ENCODE results near the gene DDX11.
"Not testable (repeated sequence)": the region's sequence is repeated elsewhere in the genome, so short reads cannot be mapped to it uniquely, and the experiment has no call there.

The DDX11 gene

GRCh38 chr12:31124158-31124557 is 50.5 kb downstream of the DDX11 start:
- DNase-seq (ENCODE audit: low read depth), result not testable (repeated sequence)

GRCh38 chr12:31125171-31125570 is 51.5 kb downstream of the DDX11 start:
- not testable (repeated sequence) for DNase-seq (ENCODE audit: low read depth)

GRCh38 chr12:31127209-31127848 is 53.7 kb downstream of the DDX11 start:
- DNase-seq (ENCODE audit: low read depth), result not testable (repeated sequence)

GRCh38 chr12:31136581-31136980 is 62.9 kb downstream of the DDX11 start:
- DNase-seq (ENCODE audit: low read depth), result not testable (repeated sequence)

- not testable (repeated sequence) for DNase-seq (ENCODE audit: low read depth)
Measured at GRCh38 chr12:31144768-31145167, 71.1 kb downstream of the DDX11 start.

- DNase-seq (ENCODE audit: low read depth), result not testable (repeated sequence)
Measured at GRCh38 chr12:31145296-31145695, 71.6 kb downstream of the DDX11 start.

- DNase-seq (ENCODE audit: low read depth), result not testable (repeated sequence)
Measured at GRCh38 chr12:31147415-31147814, 73.8 kb downstream of the DDX11 start.

GRCh38 chr12:31150766-31151165 is 77.1 kb downstream of the DDX11 start:
- not testable (repeated sequence) for DNase-seq (ENCODE audit: low read depth)

Data from stimulated activated CD8-positive, alpha-beta memory T cell treated with anti-CD3 and anti-CD28 coated beads, Interleukin-4, amount 100 ng/mL, for 24 hours (primary cell).